ENCODE measurements around the gene STEAP1.

The STEAP1 gene

GRCh38 chr7:90213521-90213920, 59.3 kb downstream of the STEAP1 start:
- no peak for DNase-seq

Data from activated CD8-positive, alpha-beta memory T cell treated with anti-CD3 and anti-CD28 coated beads for 24 hours (primary cell).